Fibroblast of skin of left biceps (primary cell): ENCODE data around the gene CACNB1.
A peak's percentile ranks its signal among the peaks of the same experiment; 100 is the strongest.
"Not testable (repeated sequence)": the region's sequence is repeated elsewhere in the genome, so short reads cannot be mapped to it uniquely, and the experiment has no call there.

Experiments
- DNase-seq, 2 experiments: peaks; one replicate each; pipeline ENCODE4 v3.0.0-alpha.2; 2013; ENCODE audit warnings: low read depth in 2 of 2

The CACNB1 gene

GRCh38 chr17:39151150-39151942 lies 46.1 kb downstream of the CACNB1 start, which contains the start of gene PLXDC1:
Gene PLXDC1, minus strand, starts transcription at chr17:39151637. Its CDS starts 200 bp downstream, at chr17:39151437.
- DNase-seq: no peak

GRCh38 chr17:39150795-39151149 lies 46.7 kb downstream of the CACNB1 start:
- no peak for DNase-seq

GRCh38 chr17:39150104-39150634 lies 47.3 kb downstream of the CACNB1 start:
- no peak for DNase-seq

- DNase-seq: no peak
Measured at GRCh38 chr17:39147221-39148185, 50.0 kb downstream of the CACNB1 start.

- no peak for DNase-seq
Measured at GRCh38 chr17:39146273-39146672, 51.2 kb downstream of the CACNB1 start.

GRCh38 chr17:39145143-39145542 lies 52.3 kb downstream of the CACNB1 start:
- no peak for DNase-seq

GRCh38 chr17:39144416-39144840 lies 53.0 kb downstream of the CACNB1 start:
- peak; percentile 67 to 73 for DNase-seq

- DNase-seq: no peak
Measured at GRCh38 chr17:39143552-39144093, 53.8 kb downstream of the CACNB1 start.

- DNase-seq: no peak
Measured at GRCh38 chr17:39141915-39142664, 55.4 kb downstream of the CACNB1 start.

- DNase-seq: no peak
Measured at GRCh38 chr17:39141294-39141693, 56.2 kb downstream of the CACNB1 start.

- no peak for DNase-seq
Measured at GRCh38 chr17:39139561-39139960, 57.9 kb downstream of the CACNB1 start.

- peak in 1 of 2 experiments; percentile 54 for DNase-seq
Measured at GRCh38 chr17:39139161-39139511, 58.3 kb downstream of the CACNB1 start.

GRCh38 chr17:39138431-39139160 lies 58.9 kb downstream of the CACNB1 start:
- DNase-seq: no peak

- DNase-seq: no peak
Measured at GRCh38 chr17:39134878-39135277, 62.6 kb downstream of the CACNB1 start.

- DNase-seq: peak; percentile 72 to 73
Measured at GRCh38 chr17:39132192-39132610, 65.3 kb downstream of the CACNB1 start.

GRCh38 chr17:39131616-39132015 lies 65.9 kb downstream of the CACNB1 start:
- DNase-seq: no peak

GRCh38 chr17:39130205-39130604 lies 67.3 kb downstream of the CACNB1 start:
- DNase-seq: no peak

- not testable (repeated sequence) for DNase-seq
Measured at GRCh38 chr17:39129544-39129943, 67.9 kb downstream of the CACNB1 start.

- no peak for DNase-seq
Measured at GRCh38 chr17:39126436-39126835, 71.0 kb downstream of the CACNB1 start.

- DNase-seq: no peak
Measured at GRCh38 chr17:39125143-39125875, 72.2 kb downstream of the CACNB1 start.
